ENCODE data around the gene HAUS7.

DNA sequence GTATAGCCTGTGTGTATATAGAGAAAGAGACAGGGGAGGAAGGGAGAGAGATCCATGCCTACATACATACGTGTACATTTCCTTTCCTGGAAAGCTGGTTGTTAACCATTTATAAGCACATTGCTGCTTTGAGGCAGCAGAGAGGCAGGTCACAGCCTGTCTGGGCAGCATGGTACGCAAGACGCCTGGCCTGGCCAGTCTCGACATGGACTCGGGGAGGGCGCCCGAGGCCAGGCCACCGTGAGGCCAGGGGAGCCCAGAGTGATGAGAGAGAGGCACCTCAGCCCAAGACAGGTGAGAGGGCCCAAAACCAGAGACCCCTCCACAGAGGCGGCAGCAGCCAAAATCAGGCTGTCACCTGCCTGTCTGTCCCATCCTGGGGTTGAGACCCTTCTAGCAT is 28.4 kb downstream of the HAUS7 start:
- no peak for TF ChIP-seq ZFP3 (CRISPR knock-in tag; IDR thresholded peaks at IDR 0.05)
- TF ChIP-seq, protein P1, sequence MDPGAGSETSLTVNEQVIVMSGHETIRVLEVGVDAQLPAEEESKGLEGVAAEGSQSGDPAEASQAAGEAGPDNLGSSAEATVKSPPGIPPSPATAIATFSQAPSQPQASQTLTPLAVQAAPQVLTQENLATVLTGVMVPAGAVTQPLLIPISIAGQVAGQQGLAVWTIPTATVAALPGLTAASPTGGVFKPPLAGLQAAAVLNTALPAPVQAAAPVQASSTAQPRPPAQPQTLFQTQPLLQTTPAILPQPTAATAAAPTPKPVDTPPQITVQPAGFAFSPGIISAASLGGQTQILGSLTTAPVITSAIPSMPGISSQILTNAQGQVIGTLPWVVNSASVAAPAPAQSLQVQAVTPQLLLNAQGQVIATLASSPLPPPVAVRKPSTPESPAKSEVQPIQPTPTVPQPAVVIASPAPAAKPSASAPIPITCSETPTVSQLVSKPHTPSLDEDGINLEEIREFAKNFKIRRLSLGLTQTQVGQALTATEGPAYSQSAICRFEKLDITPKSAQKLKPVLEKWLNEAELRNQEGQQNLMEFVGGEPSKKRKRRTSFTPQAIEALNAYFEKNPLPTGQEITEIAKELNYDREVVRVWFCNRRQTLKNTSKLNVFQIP (CRISPR knock-in tag; IDR thresholded peaks at IDR 0.05; ENCODE audit: borderline replicate concordance, low read depth) = no peak
- TF ChIP-seq ARNTL (CRISPR knock-in tag; IDR thresholded peaks at IDR 0.05; ENCODE audit: borderline replicate concordance, low read depth) = no peak
- TF ChIP-seq SNAI2 (CRISPR knock-in tag; IDR thresholded peaks at IDR 0.05) = no peak
- no peak for TF ChIP-seq RARB (CRISPR knock-in tag; IDR thresholded peaks at IDR 0.05)
- TF ChIP-seq ISL1 (CRISPR knock-in tag; IDR thresholded peaks at IDR 0.05) = no peak
- TF ChIP-seq, protein P2, sequence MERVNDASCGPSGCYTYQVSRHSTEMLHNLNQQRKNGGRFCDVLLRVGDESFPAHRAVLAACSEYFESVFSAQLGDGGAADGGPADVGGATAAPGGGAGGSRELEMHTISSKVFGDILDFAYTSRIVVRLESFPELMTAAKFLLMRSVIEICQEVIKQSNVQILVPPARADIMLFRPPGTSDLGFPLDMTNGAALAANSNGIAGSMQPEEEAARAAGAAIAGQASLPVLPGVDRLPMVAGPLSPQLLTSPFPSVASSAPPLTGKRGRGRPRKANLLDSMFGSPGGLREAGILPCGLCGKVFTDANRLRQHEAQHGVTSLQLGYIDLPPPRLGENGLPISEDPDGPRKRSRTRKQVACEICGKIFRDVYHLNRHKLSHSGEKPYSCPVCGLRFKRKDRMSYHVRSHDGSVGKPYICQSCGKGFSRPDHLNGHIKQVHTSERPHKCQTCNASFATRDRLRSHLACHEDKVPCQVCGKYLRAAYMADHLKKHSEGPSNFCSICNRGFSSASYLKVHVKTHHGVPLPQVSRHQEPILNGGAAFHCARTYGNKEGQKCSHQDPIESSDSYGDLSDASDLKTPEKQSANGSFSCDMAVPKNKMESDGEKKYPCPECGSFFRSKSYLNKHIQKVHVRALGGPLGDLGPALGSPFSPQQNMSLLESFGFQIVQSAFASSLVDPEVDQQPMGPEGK (CRISPR knock-in tag; IDR thresholded peaks at IDR 0.05; ENCODE audit: borderline replicate concordance) = no peak
- no peak for TF ChIP-seq TCF4 (CRISPR knock-in tag; IDR thresholded peaks at IDR 0.05; ENCODE audit: borderline replicate concordance)
- TF ChIP-seq, protein P3, sequence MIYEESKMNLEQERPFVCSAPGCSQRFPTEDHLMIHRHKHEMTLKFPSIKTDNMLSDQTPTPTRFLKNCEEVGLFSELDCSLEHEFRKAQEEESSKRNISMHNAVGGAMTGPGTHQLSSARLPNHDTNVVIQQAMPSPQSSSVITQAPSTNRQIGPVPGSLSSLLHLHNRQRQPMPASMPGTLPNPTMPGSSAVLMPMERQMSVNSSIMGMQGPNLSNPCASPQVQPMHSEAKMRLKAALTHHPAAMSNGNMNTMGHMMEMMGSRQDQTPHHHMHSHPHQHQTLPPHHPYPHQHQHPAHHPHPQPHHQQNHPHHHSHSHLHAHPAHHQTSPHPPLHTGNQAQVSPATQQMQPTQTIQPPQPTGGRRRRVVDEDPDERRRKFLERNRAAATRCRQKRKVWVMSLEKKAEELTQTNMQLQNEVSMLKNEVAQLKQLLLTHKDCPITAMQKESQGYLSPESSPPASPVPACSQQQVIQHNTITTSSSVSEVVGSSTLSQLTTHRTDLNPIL (CRISPR knock-in tag; IDR thresholded peaks at IDR 0.05; ENCODE audit: low read depth) = no peak
- no peak for TF ChIP-seq ZFP30 (CRISPR knock-in tag; IDR thresholded peaks at IDR 0.05)
- no peak for TF ChIP-seq ZNF8 (CRISPR knock-in tag; IDR thresholded peaks at IDR 0.05)
- TF ChIP-seq GLIS3 (CRISPR knock-in tag; IDR thresholded peaks at IDR 0.05) = no peak
- TF ChIP-seq, protein P4, sequence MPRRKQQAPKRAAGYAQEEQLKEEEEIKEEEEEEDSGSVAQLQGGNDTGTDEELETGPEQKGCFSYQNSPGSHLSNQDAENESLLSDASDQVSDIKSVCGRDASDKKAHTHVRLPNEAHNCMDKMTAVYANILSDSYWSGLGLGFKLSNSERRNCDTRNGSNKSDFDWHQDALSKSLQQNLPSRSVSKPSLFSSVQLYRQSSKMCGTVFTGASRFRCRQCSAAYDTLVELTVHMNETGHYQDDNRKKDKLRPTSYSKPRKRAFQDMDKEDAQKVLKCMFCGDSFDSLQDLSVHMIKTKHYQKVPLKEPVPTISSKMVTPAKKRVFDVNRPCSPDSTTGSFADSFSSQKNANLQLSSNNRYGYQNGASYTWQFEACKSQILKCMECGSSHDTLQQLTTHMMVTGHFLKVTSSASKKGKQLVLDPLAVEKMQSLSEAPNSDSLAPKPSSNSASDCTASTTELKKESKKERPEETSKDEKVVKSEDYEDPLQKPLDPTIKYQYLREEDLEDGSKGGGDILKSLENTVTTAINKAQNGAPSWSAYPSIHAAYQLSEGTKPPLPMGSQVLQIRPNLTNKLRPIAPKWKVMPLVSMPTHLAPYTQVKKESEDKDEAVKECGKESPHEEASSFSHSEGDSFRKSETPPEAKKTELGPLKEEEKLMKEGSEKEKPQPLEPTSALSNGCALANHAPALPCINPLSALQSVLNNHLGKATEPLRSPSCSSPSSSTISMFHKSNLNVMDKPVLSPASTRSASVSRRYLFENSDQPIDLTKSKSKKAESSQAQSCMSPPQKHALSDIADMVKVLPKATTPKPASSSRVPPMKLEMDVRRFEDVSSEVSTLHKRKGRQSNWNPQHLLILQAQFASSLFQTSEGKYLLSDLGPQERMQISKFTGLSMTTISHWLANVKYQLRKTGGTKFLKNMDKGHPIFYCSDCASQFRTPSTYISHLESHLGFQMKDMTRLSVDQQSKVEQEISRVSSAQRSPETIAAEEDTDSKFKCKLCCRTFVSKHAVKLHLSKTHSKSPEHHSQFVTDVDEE (CRISPR knock-in tag; IDR thresholded peaks at IDR 0.05) = no peak
